BE2C (cell line): Measurements from ENCODE around the gene TMEM138.

Source experiments
- DNase-seq: peaks from one replicate; pipeline ENCODE4 v3.0.0-alpha.2; 2020
- H3K27me3 ChIP-seq: fragments of 250-450 bp; sonication (Bioruptor Pico); 2 replicates; pipeline ENCODE4 v1.5.1; 2020; ENCODE audit warnings: mild to moderate bottlenecking
- H3K36me3 ChIP-seq: fragments of 250-450 bp; sonication (Bioruptor Pico); 2 replicates; pipeline ENCODE4 v1.5.1; 2020; ENCODE audit warnings: mild to moderate bottlenecking
- H3K4me1 ChIP-seq: fragments of 250-450 bp; sonication (Bioruptor Pico); 2 replicates; pipeline ENCODE4 v1.5.1; 2020
- H3K4me3 ChIP-seq: 2 replicates; pipeline ENCODE4 v1.5.1; 2011; ENCODE audit warnings: low read depth, low read length
- H3K9me3 ChIP-seq: fragments of 250-450 bp; sonication (Bioruptor Pico); 2 replicates; pipeline ENCODE4 v1.5.1; 2020
- CTCF ChIP-seq: IDR thresholded peaks from 2 replicates; pipeline ENCODE4 v1.5.1; 2012; ENCODE audit warnings: mild to moderate bottlenecking, low read depth, low read length

Gene TMEM138

GRCh38 chr11:61384271-61385242, 22.4 kb downstream of the TMEM138 start:
- H3K36me3 ChIP-seq, result no peaks in the 10 kb centered on the region
- H3K4me3 ChIP-seq, result no peak overlapping the region
- H3K27me3 ChIP-seq, result no peaks in the 10 kb centered on the region
- TF ChIP-seq CTCF, result peak; percentile 53
- no peaks in the 10 kb centered on the region for H3K4me1 ChIP-seq
- H3K9me3 ChIP-seq, result no peaks in the 10 kb centered on the region
- peak; percentile 19 for DNase-seq

- no peaks in the 10 kb centered on the region for H3K9me3 ChIP-seq
Observed at GRCh38 chr11:61390161-61390560, 28.0 kb downstream of the TMEM138 start.

GRCh38 chr11:61392981-61393595, 30.9 kb downstream of the TMEM138 start:
- TF ChIP-seq CTCF, result peak; percentile 19; the same call in 1 of the 2 replicates
- Histone ChIP-seq H3K4me3 (peak overlapping the region; percentile 81), H3K36me3 (no peaks in the 10 kb centered on the region), H3K27me3 (no peaks in the 10 kb centered on the region), H3K4me1 (no peaks in the 10 kb centered on the region), H3K9me3 (no peaks in the 10 kb centered on the region)
- DNase-seq, result no peak

More at GRCh38 chr11:61390161-61390560, 28.0 kb downstream of the TMEM138 start:
- Histone ChIP-seq H3K4me3 (no peak overlapping the region), H3K4me1 (no peaks in the 10 kb centered on the region), H3K27me3 (no peaks in the 10 kb centered on the region), H3K36me3 (no peaks in the 10 kb centered on the region)
- TF ChIP-seq CTCF, result no peak
- no peak for DNase-seq

GRCh38 chr11:61401173-61401572, 39.0 kb downstream of the TMEM138 start:
- Histone ChIP-seq H3K36me3 (peaks cover 13% of the 10 kb centered on the region), H3K27me3 (no peaks in the 10 kb centered on the region), H3K4me1 (no peaks in the 10 kb centered on the region), H3K9me3 (no peaks in the 10 kb centered on the region), H3K4me3 (no peak overlapping the region)
- DNase-seq, result no peak
- TF ChIP-seq CTCF, result no peak

GRCh38 chr11:61401573-61401972, 39.4 kb downstream of the TMEM138 start:
- Histone ChIP-seq H3K9me3 (no peaks in the 10 kb centered on the region), H3K4me1 (no peaks in the 10 kb centered on the region), H3K4me3 (no peak overlapping the region), H3K27me3 (no peaks in the 10 kb centered on the region), H3K36me3 (peaks cover 15% of the 10 kb centered on the region)
- TF ChIP-seq CTCF, result no peak
- DNase-seq, result no peak

GRCh38 chr11:61403658-61404057, 41.5 kb downstream of the TMEM138 start:
- H3K9me3 ChIP-seq, result no peaks in the 10 kb centered on the region
- no peaks in the 10 kb centered on the region for H3K27me3 ChIP-seq
- H3K4me3 ChIP-seq, result no peak overlapping the region
- no peak for DNase-seq
- no peaks in the 10 kb centered on the region for H3K4me1 ChIP-seq
- TF ChIP-seq CTCF, result no peak
- peaks cover 24% of the 10 kb centered on the region for H3K36me3 ChIP-seq
